Caco-2 (cell line): ENCODE measurements around the gene MTMR11. TPM values are rescaled to one million over a fixed set of nuclear protein-coding genes. Genes with fewer than 3 reads are reported as not detected.

Experiments used
- BruUV-seq: library from RNA; stranded (reverse); fragments of 400-500 nt; replicated peaks from 2 replicates; lab custom pipeline; 2021; lab: Mats Ljungman, UMichigan
- CTCF ChIA-PET: fragments of 300-600 bp; sonication (Branson Sonifier 250); formaldehyde crosslinking; loops from one replicate; lab custom pipeline; 2022; ENCODE audit warnings: antibody characterized with exemption; lab: Charles Lee
- POLR2A ChIA-PET: fragments of 300-600 bp; sonication (Branson Sonifier 250); formaldehyde crosslinking; loops from one replicate; lab custom pipeline; 2022; ENCODE audit warnings: antibody characterized with exemption; lab: Charles Lee
- DNase-seq, 2 experiments: peaks; one replicate each; pipeline versions ENCODE4 v3.0.0 to v3.0.0-alpha.2; 2020 to 2022
- H3K27me3 ChIP-seq: replicated peaks from 2 replicates; pipeline ENCODE4 v1.6.0; 2011; ENCODE audit warnings: low read length; ENCODE audit not compliant: control insufficient read depth, insufficient read depth
- H3K36me3 ChIP-seq: 2 replicates; pipeline ENCODE4 v1.5.1; 2011; ENCODE audit warnings: low read length; ENCODE audit not compliant: control insufficient read depth, insufficient read depth
- H3K4me1 ChIP-seq: fragments of 250-450 bp; sonication (Bioruptor Pico); 2 replicates; pipeline ENCODE4 v1.5.1; 2020; ENCODE audit warnings: mild to moderate bottlenecking
- H3K4me3 ChIP-seq: 2 replicates; pipeline ENCODE4 v1.5.1; 2011; ENCODE audit warnings: low read depth, mild to moderate bottlenecking, control low read depth, low read length
- H3K9me3 ChIP-seq: fragments of 250-450 bp; sonication (Bioruptor Pico); 2 replicates; pipeline ENCODE4 v1.5.1; 2020; ENCODE audit warnings: mild to moderate bottlenecking, moderate library complexity
- H3K27ac Mint-ChIP-seq: one replicate; pipeline ENCODE4 v1.8.0; 2022; ENCODE audit warnings: mixed read lengths; ENCODE audit not compliant: unreplicated experiment
- H3K27me3 Mint-ChIP-seq: one replicate; pipeline ENCODE4 v1.8.0; 2022; ENCODE audit warnings: mixed read lengths; ENCODE audit not compliant: insufficient read depth, unreplicated experiment
- H3K36me3 Mint-ChIP-seq: one replicate; pipeline ENCODE4 v1.8.0; 2022; ENCODE audit warnings: mild to moderate bottlenecking, mixed read lengths; ENCODE audit not compliant: insufficient read depth, unreplicated experiment
- H3K4me1 Mint-ChIP-seq: one replicate; pipeline ENCODE4 v1.8.0; 2022; ENCODE audit warnings: low read depth, mixed read lengths; ENCODE audit not compliant: unreplicated experiment
- H3K4me3 Mint-ChIP-seq: one replicate; pipeline ENCODE4 v1.8.0; 2022; ENCODE audit warnings: mild to moderate bottlenecking, moderate library complexity, mixed read lengths; ENCODE audit not compliant: unreplicated experiment
- H3K9me3 Mint-ChIP-seq: one replicate; pipeline ENCODE4 v1.8.0; 2022; ENCODE audit warnings: mixed read lengths; ENCODE audit not compliant: unreplicated experiment
- CTCF ChIP-seq, 2 experiments: fragments of 200-600 bp in 1 of 2; IDR thresholded peaks; 1 replicate in 1 of 2; 2 replicates in 1 of 2; pipeline versions ENCODE4 v1.5.1 to v1.8.0; 2011 to 2022; ENCODE audit warnings: antibody characterized with exemption in 1 of 2, control low read depth in 1 of 2, inconsistent platforms in 1 of 2, low read depth in 1 of 2, low read length in 1 of 2, mild to moderate bottlenecking in 1 of 2, moderate library complexity in 1 of 2; ENCODE audit not compliant: insufficient read depth in 1 of 2, severe bottlenecking in 1 of 2, unreplicated experiment in 1 of 2
- intact Hi-C: fragments of 100-400 bp; cut with micrococcal nuclease; formaldehyde crosslinking; loops from one replicate; pipeline ENCODE4 v1.10.0; 2022; ENCODE audit not compliant: unreplicated experiment
- total RNA-seq: library from RNA; stranded (reverse); gene quantifications from 2 replicates; pipeline ENCODE4 v1.2.3, GENCODE V29; 2022

MTMR11 gene
- total RNA-seq, 1 experiment from 2014 or later, result 2.2 TPM

GRCh38 chr1:149979245-149979971 lies 42.7 kb upstream of the MTMR11 start:
- peaks cover 19% of the 10 kb centered on the region for H3K4me1 ChIP-seq
- DNase-seq, result no peak
- no peak overlapping the region for H3K4me3 ChIP-seq
- no peaks in the 10 kb centered on the region; the same call in none of the 2 replicates for H3K36me3 ChIP-seq
- ChIA-PET CTCF (no interaction called here), POLR2A (interaction anchor here (0.6 kb wide), 1 partner anchor 43 kb away, joined by 4 read pairs; no protein-coding TSS in a partner anchor)
- TF ChIP-seq CTCF (IDR thresholded peaks at IDR 0.05; ENCODE audit: insufficient read depth in 1 of 2, low read depth in 1 of 2, low read length in 1 of 2, severe bottlenecking in 1 of 2, unreplicated experiment in 1 of 2), result no peak
- Mint-ChIP-seq H3K36me3 (peaks cover 28% of the 10 kb centered on the region), H3K4me1 (peaks cover 7% of the 10 kb centered on the region), H3K9me3 (no peaks in the 10 kb centered on the region), H3K27ac (no peak overlapping the region), H3K27me3 (no peaks in the 10 kb centered on the region), H3K4me3 (no peak overlapping the region)
- H3K27me3 ChIP-seq, result no peaks in the 10 kb centered on the region
- intact Hi-C loops, result no loop called here
- no TSS peak for BruUV-seq
- H3K9me3 ChIP-seq, result no peaks in the 10 kb centered on the region

GRCh38 chr1:149978547-149979023 lies 41.9 kb upstream of the MTMR11 start:
- no peaks in the 10 kb centered on the region for H3K27me3 Mint-ChIP-seq
- H3K36me3 Mint-ChIP-seq, result peaks cover 34% of the 10 kb centered on the region
- Histone ChIP-seq H3K9me3 (no peaks in the 10 kb centered on the region), H3K4me1 (peaks cover 19% of the 10 kb centered on the region), H3K27me3 (no peaks in the 10 kb centered on the region), H3K4me3 (no peak overlapping the region), H3K36me3 (no peaks in the 10 kb centered on the region; the same call in none of the 2 replicates)
- no TSS peak for BruUV-seq
- peaks cover 6% of the 10 kb centered on the region for H3K4me1 Mint-ChIP-seq
- H3K4me3 Mint-ChIP-seq, result no peak overlapping the region
- CTCF ChIA-PET, result interaction anchor here (0.6 kb wide), 1 partner anchor 348 kb away, joined by 3 read pairs; no protein-coding TSS in a partner anchor
- intact Hi-C loops, result no loop called here
- DNase-seq, result no peak
- no peak for TF ChIP-seq CTCF (IDR thresholded peaks at IDR 0.05; ENCODE audit: insufficient read depth in 1 of 2, low read depth in 1 of 2, low read length in 1 of 2, severe bottlenecking in 1 of 2, unreplicated experiment in 1 of 2)
- POLR2A ChIA-PET, result no interaction called here
- no peaks in the 10 kb centered on the region for H3K9me3 Mint-ChIP-seq
- H3K27ac Mint-ChIP-seq, result no peak overlapping the region

- no peak overlapping the region for H3K4me3 Mint-ChIP-seq
- BruUV-seq, result no TSS peak
- Histone ChIP-seq H3K4me1 (peaks cover 19% of the 10 kb centered on the region), H3K9me3 (no peaks in the 10 kb centered on the region), H3K36me3 (no peaks in the 10 kb centered on the region; the same call in none of the 2 replicates), H3K4me3 (no peak overlapping the region), H3K27me3 (no peaks in the 10 kb centered on the region)
- DNase-seq, result no peak
- H3K9me3 Mint-ChIP-seq, result no peaks in the 10 kb centered on the region
- H3K27ac Mint-ChIP-seq, result no peak overlapping the region
- H3K4me1 Mint-ChIP-seq, result no peaks in the 10 kb centered on the region
- intact Hi-C loops, result no loop called here
- H3K36me3 Mint-ChIP-seq, result peaks cover 34% of the 10 kb centered on the region
- CTCF ChIA-PET, result no interaction called here
- no peak for TF ChIP-seq CTCF (IDR thresholded peaks at IDR 0.05; ENCODE audit: insufficient read depth in 1 of 2, low read depth in 1 of 2, low read length in 1 of 2, severe bottlenecking in 1 of 2, unreplicated experiment in 1 of 2)
- H3K27me3 Mint-ChIP-seq, result no peaks in the 10 kb centered on the region
- POLR2A ChIA-PET, result no interaction called here
Observed at GRCh38 chr1:149977345-149977744, 40.7 kb upstream of the MTMR11 start.
